DOHH2 (cell line): ENCODE measurements around the gene SLC22A16.
"Not testable (repeated sequence)": the region's sequence is repeated elsewhere in the genome, so short reads cannot be mapped to it uniquely, and the experiment has no call there.

Experiments used
- H3F3A ChIP-seq: fragments of 200-600 bp; sonication (generic), shearing (Covaris generic); 2 replicates; pipeline ENCODE4 v1.6.0; 2016; ENCODE audit warnings: antibody characterized with exemption, mild to moderate bottlenecking; ENCODE audit not compliant: control insufficient read depth, insufficient read depth
- H3K27ac ChIP-seq: fragments of 200-600 bp; sonication (generic); 2 replicates; pipeline ENCODE4 v1.5.1; 2014; ENCODE audit warnings: low read depth, mild to moderate bottlenecking, low read length, moderate library complexity
- H3K27me3 ChIP-seq: fragments of 200-600 bp; sonication (generic); 2 replicates; pipeline ENCODE4 v1.6.1; 2014; ENCODE audit warnings: mild to moderate bottlenecking, low read length, mixed read lengths; ENCODE audit not compliant: control insufficient read depth
- H3K36me3 ChIP-seq: fragments of 200-600 bp; sonication (generic); 2 replicates; pipeline ENCODE4 v1.6.1; 2014; ENCODE audit warnings: mild to moderate bottlenecking, low read length, moderate library complexity, mixed read lengths; ENCODE audit not compliant: control insufficient read depth
- H3K4me1 ChIP-seq: fragments of 200-600 bp; sonication (generic); 2 replicates; pipeline ENCODE4 v1.6.1; 2014; ENCODE audit warnings: mild to moderate bottlenecking, low read length, mixed read lengths; ENCODE audit not compliant: control insufficient read depth
- H3K4me2 ChIP-seq: fragments of 200-600 bp; sonication (generic); 2 replicates; pipeline ENCODE4 v1.6.0; 2014; ENCODE audit warnings: mild to moderate bottlenecking, low read length, moderate library complexity
- H3K4me3 ChIP-seq: fragments of 200-600 bp; sonication (generic); 2 replicates; pipeline ENCODE4 v1.5.1; 2014; ENCODE audit warnings: mild to moderate bottlenecking, low read length, mixed read lengths
- H3K79me2 ChIP-seq: fragments of 200-600 bp; sonication (generic); 2 replicates; pipeline ENCODE4 v1.6.1; 2014; ENCODE audit warnings: mild to moderate bottlenecking, low read length, mixed read lengths; ENCODE audit not compliant: control insufficient read depth
- H3K9me2 ChIP-seq: fragments of 200-600 bp; sonication (generic); replicated peaks from 2 replicates; pipeline ENCODE4 v1.6.1; 2014; ENCODE audit warnings: mild to moderate bottlenecking, low read length, mixed read lengths; ENCODE audit not compliant: control insufficient read depth
- H3K9me3 ChIP-seq: fragments of 200-600 bp; sonication (generic); 2 replicates; pipeline ENCODE4 v1.6.1; 2014; ENCODE audit warnings: antibody characterized with exemption, low read length, mixed read lengths; ENCODE audit not compliant: control insufficient read depth, insufficient read depth
- H4K20me1 ChIP-seq: fragments of 200-600 bp; sonication (generic); 2 replicates; pipeline ENCODE4 v1.6.0; 2014; ENCODE audit warnings: low read depth, mild to moderate bottlenecking, antibody characterized with exemption, low read length, moderate library complexity; ENCODE audit not compliant: control insufficient read depth, insufficient read depth
- EZH2phosphoT487 ChIP-seq: fragments of 200-600 bp; sonication (generic); IDR thresholded peaks from 2 replicates; pipeline ENCODE4 v1.6.1; 2017; ENCODE audit warnings: borderline replicate concordance, mild to moderate bottlenecking, antibody characterized with exemption, low read length, moderate library complexity, mixed read lengths
- TF ChIP-seq, protein P1 (sequence below): fragments of 200-600 bp; sonication (generic); IDR thresholded peaks from one replicate; pipeline ENCODE4 v1.5.1; 2014; ENCODE audit warnings: antibody characterized with exemption, mild to moderate bottlenecking, low read depth, low read length; ENCODE audit not compliant: poor library complexity, severe bottlenecking

Gene SLC22A16

DNA sequence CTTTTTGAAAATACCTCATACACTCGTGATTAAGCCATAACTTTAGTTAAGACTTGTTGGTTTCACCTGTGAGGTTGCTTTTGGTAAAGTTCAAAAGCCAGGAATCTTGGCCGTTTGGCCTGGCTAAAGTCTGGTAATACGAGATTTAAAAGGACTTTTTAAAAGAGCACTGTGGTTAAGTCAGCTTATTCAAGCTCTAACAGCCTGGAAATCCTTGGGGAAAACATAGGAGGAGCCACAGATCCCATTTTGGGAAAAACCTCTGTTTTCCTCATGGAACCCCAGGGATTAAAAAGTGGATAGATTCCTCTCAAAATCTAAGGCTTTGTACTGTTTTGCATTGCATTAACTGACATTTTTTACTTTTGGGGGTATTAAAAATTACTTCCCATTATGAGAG lies 13.7 kb upstream of the SLC22A16 start:
- Histone ChIP-seq H3F3A (no peaks in the 10 kb centered on the region), H4K20me1 (no peaks in the 10 kb centered on the region), H3K27me3 (peaks cover 12% of the 10 kb centered on the region), H3K36me3 (no peaks in the 10 kb centered on the region), H3K4me2 (no peak overlapping the region), H3K9me3 (no peaks in the 10 kb centered on the region), H3K27ac (no peak overlapping the region), H3K79me2 (no peaks in the 10 kb centered on the region), H3K4me3 (no peak overlapping the region), H3K4me1 (no peaks in the 10 kb centered on the region), H3K9me2 (no peaks in the 10 kb centered on the region)
- TF ChIP-seq, protein P1, sequence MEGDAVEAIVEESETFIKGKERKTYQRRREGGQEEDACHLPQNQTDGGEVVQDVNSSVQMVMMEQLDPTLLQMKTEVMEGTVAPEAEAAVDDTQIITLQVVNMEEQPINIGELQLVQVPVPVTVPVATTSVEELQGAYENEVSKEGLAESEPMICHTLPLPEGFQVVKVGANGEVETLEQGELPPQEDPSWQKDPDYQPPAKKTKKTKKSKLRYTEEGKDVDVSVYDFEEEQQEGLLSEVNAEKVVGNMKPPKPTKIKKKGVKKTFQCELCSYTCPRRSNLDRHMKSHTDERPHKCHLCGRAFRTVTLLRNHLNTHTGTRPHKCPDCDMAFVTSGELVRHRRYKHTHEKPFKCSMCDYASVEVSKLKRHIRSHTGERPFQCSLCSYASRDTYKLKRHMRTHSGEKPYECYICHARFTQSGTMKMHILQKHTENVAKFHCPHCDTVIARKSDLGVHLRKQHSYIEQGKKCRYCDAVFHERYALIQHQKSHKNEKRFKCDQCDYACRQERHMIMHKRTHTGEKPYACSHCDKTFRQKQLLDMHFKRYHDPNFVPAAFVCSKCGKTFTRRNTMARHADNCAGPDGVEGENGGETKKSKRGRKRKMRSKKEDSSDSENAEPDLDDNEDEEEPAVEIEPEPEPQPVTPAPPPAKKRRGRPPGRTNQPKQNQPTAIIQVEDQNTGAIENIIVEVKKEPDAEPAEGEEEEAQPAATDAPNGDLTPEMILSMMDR, result no peak
- no peak for TF ChIP-seq EZH2phosphoT487

DNA sequence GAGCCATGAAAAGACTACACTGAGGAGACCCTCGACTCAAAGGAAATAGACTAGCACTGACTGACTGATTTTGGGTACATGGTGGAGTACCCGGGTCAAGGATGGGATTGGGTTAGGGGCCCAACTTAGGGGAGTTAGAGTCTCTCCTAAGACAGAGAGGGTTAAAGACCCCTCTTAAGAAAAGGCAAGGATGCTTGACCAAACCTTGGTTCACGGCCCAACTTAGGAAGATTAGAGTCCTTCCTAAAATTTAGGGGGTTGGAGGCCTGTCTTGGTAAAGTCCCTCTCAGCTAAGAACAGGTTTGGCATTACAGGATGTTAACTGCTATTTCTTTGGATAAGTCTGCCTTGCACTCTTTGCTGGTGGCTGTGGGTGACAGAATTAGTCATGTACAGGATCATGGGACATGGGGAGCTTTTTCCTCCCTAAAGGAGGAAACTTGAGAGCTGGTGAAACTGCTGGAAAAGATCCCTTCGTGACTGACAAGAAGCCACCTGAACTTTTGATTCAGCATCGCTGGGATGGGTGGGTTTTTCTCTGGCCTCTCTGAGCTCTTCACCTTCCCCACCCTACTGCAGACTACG lies 12.3 kb upstream of the SLC22A16 start:
- Histone ChIP-seq H3K4me3 (no peak overlapping the region), H3K27me3 (peaks cover 12% of the 10 kb centered on the region), H3K27ac (no peak overlapping the region), H3K9me3 (no peaks in the 10 kb centered on the region), H3K36me3 (no peaks in the 10 kb centered on the region), H3K79me2 (no peaks in the 10 kb centered on the region), H3K9me2 (no peaks in the 10 kb centered on the region), H3K4me2 (no peak overlapping the region), H3F3A (no peaks in the 10 kb centered on the region), H4K20me1 (no peaks in the 10 kb centered on the region), H3K4me1 (no peaks in the 10 kb centered on the region)
- no peak for TF ChIP-seq EZH2phosphoT487
- TF ChIP-seq, protein P1, result no peak

DNA sequence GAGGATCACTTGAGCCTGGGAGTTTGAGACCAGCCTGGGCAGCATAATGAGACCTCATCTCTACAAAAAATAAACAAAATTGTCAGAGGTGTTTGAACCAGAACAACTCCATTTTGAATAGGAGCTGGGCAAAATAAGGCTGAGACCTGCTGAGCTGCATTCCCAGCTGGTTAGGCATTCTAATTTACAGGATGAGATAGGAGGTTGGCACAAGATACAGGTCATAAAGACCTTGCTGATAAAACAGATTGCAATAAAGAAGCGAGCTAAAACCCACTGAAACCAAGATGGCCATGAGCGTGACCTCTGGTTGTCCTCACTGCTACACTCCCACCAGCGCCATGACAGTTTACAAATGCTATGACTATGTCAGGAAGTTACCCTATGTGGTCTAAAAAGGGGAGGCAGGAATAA lies 11.6 kb upstream of the SLC22A16 start:
- not testable (repeated sequence) for H3K79me2 ChIP-seq, H3F3A ChIP-seq, H3K4me3 ChIP-seq, H3K9me2 ChIP-seq, H3K4me2 ChIP-seq, H4K20me1 ChIP-seq, H3K4me1 ChIP-seq, H3K36me3 ChIP-seq, H3K27ac ChIP-seq, H3K9me3 ChIP-seq
- H3K27me3 ChIP-seq, result peaks cover 12% of the 10 kb centered on the region

DNA sequence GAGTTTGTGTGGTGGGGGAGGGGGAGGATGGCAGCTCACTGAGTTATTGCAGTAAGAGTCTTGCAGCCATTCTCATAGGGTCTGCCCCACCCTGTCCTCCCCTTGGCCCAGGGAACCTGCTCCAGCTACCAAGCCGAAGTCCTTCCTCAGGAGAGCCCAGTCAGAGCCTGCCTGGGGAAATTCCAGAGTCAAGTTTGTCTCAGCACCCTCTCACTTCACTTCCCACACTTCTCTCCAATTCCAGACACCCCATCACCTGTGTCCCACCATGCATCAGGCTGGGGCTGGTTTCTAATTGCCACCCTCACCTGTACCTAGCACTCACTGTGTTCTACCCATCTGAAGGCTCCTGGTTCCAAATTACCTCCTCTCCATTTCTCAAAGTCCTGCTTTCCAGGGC lies 10.3 kb upstream of the SLC22A16 start:
- H3K4me3 ChIP-seq, result no peak overlapping the region
- no peak overlapping the region for H3K27ac ChIP-seq
- H3K9me2 ChIP-seq, result no peaks in the 10 kb centered on the region
- H4K20me1 ChIP-seq, result no peaks in the 10 kb centered on the region
- H3K36me3 ChIP-seq, result no peaks in the 10 kb centered on the region
- no peaks in the 10 kb centered on the region for H3K4me1 ChIP-seq
- H3F3A ChIP-seq, result no peaks in the 10 kb centered on the region
- no peaks in the 10 kb centered on the region for H3K79me2 ChIP-seq
- no peak overlapping the region for H3K4me2 ChIP-seq
- TF ChIP-seq EZH2phosphoT487, result no peak
- TF ChIP-seq, protein P1, result no peak
- H3K9me3 ChIP-seq, result no peaks in the 10 kb centered on the region; the same call in 1 of the 2 replicates
- H3K27me3 ChIP-seq, result peaks cover 5% of the 10 kb centered on the region; the same call in 1 of the 2 replicates
